Measurements from ENCODE around the gene CCN2. TPM values are rescaled to one million over a fixed set of nuclear protein-coding genes. Genes with fewer than 3 reads are reported as not detected.

Gene CCN2
- total and polyA plus RNA-seq, 4 donors: 221 to 1,507 (median 772) TPM

- intact Hi-C loops (cut with DNase I): no loop called here
- Histone ChIP-seq H3K27ac (ENCODE audit: low read depth in 1 of 2, low read length in 2 of 2) (no peak overlapping the region), H3K4me1 (ENCODE audit: control insufficient read depth in 1 of 2, insufficient read depth in 2 of 2, low read length in 2 of 2) (peaks cover 2 to 4% of the 10 kb centered on the region in 2 donors), H3K36me3 (ENCODE audit: control insufficient read depth in 1 of 2, insufficient read depth in 2 of 2, low read length in 1 of 2) (no peaks in the 10 kb centered on the region), H3K4me3 (ENCODE audit: low read length in 2 of 2) (no peak overlapping the region), H3K9me3 (ENCODE audit: control insufficient read depth, low read length) (no peaks in the 10 kb centered on the region), H3K27me3 (ENCODE audit: control insufficient read depth in 1 of 2, insufficient read depth in 2 of 2, low read length in 1 of 2) (no peaks in the 10 kb centered on the region)
- DNase-seq: no peak
- 5 to 13% methylated on average over 2 of the region's 2 CpGs for WGBS, 2 donors
- ATAC-seq (ENCODE audit: low FRiP score): no peak
These were observed 21.6 kb upstream of the CCN2 start for GRCh38 chr6:131972741-131973140.

GRCh38 chr6:131970076-131970859 is 19.1 kb upstream of the CCN2 start:
- Histone ChIP-seq H3K9me3 (ENCODE audit: control insufficient read depth, low read length) (no peaks in the 10 kb centered on the region), H3K4me3 (ENCODE audit: low read length in 2 of 2) (no peak overlapping the region), H3K4me1 (ENCODE audit: control insufficient read depth in 1 of 2, insufficient read depth in 2 of 2, low read length in 2 of 2) (no peaks in the 10 kb centered on the region), H3K27ac (ENCODE audit: low read depth in 1 of 2, low read length in 2 of 2) (no peak overlapping the region), H3K27me3 (ENCODE audit: control insufficient read depth in 1 of 2, insufficient read depth in 2 of 2, low read length in 1 of 2) (no peaks in the 10 kb centered on the region), H3K36me3 (ENCODE audit: control insufficient read depth in 1 of 2, insufficient read depth in 2 of 2, low read length in 1 of 2) (no peaks in the 10 kb centered on the region)
- WGBS, 2 donors: 92 to 95% methylated on average over 2 of the region's 2 CpGs
- ATAC-seq (ENCODE audit: low FRiP score) (no peak), DNase-seq (no peak)
- intact Hi-C loops (cut with DNase I): no loop called here

- no peaks in the 10 kb centered on the region for H3K36me3 ChIP-seq (ENCODE audit: control insufficient read depth in 1 of 2, insufficient read depth in 2 of 2, low read length in 1 of 2)
- H3K9me3 ChIP-seq (ENCODE audit: control insufficient read depth, low read length): no peaks in the 10 kb centered on the region
- H3K4me3 ChIP-seq (ENCODE audit: low read length in 2 of 2): no peak overlapping the region
- H3K4me1 ChIP-seq (ENCODE audit: control insufficient read depth in 1 of 2, insufficient read depth in 2 of 2, low read length in 2 of 2): no peaks in the 10 kb centered on the region
- ATAC-seq (ENCODE audit: low FRiP score) (no peak), DNase-seq (no peak)
- no peak overlapping the region for H3K27ac ChIP-seq (ENCODE audit: low read depth in 1 of 2, low read length in 2 of 2)
- H3K27me3 ChIP-seq (ENCODE audit: control insufficient read depth in 1 of 2, insufficient read depth in 2 of 2, low read length in 1 of 2): no peaks in the 10 kb centered on the region
- 90 to 95% methylated on average over 5 of the region's 5 CpGs for WGBS, 2 donors
- intact Hi-C loops (cut with DNase I): no loop called here
These were observed 17.5 kb upstream of the CCN2 start for GRCh38 chr6:131968656-131969055.

DNA sequence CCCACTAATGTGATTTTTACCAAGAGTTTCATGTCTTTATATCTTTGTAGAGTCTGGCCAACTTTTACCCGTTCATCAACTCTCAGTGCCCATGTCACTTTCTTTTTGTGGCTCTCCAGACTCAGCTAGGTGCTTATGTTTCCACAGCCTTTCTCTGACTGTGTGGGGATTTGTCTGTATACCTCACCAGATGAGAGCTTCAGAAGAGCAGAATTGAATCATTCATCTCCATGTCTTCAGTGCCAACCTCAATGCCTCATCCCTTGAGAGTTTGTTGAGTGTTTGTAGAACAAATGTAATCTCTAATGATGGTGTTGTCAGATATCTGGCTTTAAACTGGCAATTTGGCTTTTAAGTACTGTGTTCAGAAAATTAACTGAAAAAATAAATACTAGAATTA is 16.8 kb upstream of the CCN2 start:
- Histone ChIP-seq H3K27me3 (ENCODE audit: control insufficient read depth in 1 of 2, insufficient read depth in 2 of 2, low read length in 1 of 2) (no peaks in the 10 kb centered on the region), H3K4me1 (ENCODE audit: control insufficient read depth in 1 of 2, insufficient read depth in 2 of 2, low read length in 2 of 2) (no peaks in the 10 kb centered on the region), H3K9me3 (ENCODE audit: control insufficient read depth, low read length) (no peaks in the 10 kb centered on the region), H3K4me3 (ENCODE audit: low read length in 2 of 2) (no peak overlapping the region), H3K27ac (ENCODE audit: low read depth in 1 of 2, low read length in 2 of 2) (no peak overlapping the region), H3K36me3 (ENCODE audit: control insufficient read depth in 1 of 2, insufficient read depth in 2 of 2, low read length in 1 of 2) (no peaks in the 10 kb centered on the region)
- no peak for ATAC-seq (ENCODE audit: low FRiP score)
- WGBS, 2 donors: 39 to 66% methylated on average over 1 of the region's 1 CpG
- intact Hi-C loops (cut with DNase I): no loop called here
- no peak for DNase-seq

DNA sequence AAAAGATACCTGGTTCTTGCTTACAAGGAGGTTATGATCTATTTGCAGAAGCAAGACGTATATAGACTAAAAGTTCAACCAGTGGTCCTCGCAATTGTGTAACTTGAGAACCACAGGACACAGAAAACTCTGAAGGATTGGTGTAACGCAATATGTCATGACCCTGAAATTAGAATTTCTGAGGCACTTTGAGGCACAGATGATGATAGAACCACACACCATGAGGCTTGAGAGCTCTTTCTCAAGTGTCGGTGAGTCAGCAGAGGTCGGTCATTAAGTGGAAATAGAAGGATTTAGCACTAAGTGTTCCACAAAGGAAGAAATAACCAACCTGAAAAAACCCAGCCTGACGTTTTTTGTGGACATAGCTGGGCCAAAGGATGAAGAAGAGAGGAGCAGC is 15.3 kb upstream of the CCN2 start:
- no peaks in the 10 kb centered on the region for H3K36me3 ChIP-seq (ENCODE audit: control insufficient read depth in 1 of 2, insufficient read depth in 2 of 2, low read length in 1 of 2)
- no peaks in the 10 kb centered on the region for H3K4me1 ChIP-seq (ENCODE audit: control insufficient read depth in 1 of 2, insufficient read depth in 2 of 2, low read length in 2 of 2)
- no peak overlapping the region for H3K27ac ChIP-seq (ENCODE audit: low read depth in 1 of 2, low read length in 2 of 2)
- no peak overlapping the region for H3K4me3 ChIP-seq (ENCODE audit: low read length in 2 of 2)
- intact Hi-C loops (cut with DNase I): no loop called here
- ATAC-seq (ENCODE audit: low FRiP score) (no peak), DNase-seq (no peak)
- WGBS, 2 donors: 87 to 91% methylated on average over 6 of the region's 6 CpGs
- H3K9me3 ChIP-seq (ENCODE audit: control insufficient read depth, low read length): no peaks in the 10 kb centered on the region
- no peaks in the 10 kb centered on the region for H3K27me3 ChIP-seq (ENCODE audit: control insufficient read depth in 1 of 2, insufficient read depth in 2 of 2, low read length in 1 of 2)

GRCh38 chr6:131963063-131963462 is 11.9 kb upstream of the CCN2 start:
- no peak for DNase-seq
- no peaks in the 10 kb centered on the region for H3K9me3 ChIP-seq (ENCODE audit: control insufficient read depth, low read length)
- no peak overlapping the region for H3K27ac ChIP-seq (ENCODE audit: low read depth in 1 of 2, low read length in 2 of 2)
- no peaks in the 10 kb centered on the region for H3K4me1 ChIP-seq (ENCODE audit: control insufficient read depth in 1 of 2, insufficient read depth in 2 of 2, low read length in 2 of 2)
- intact Hi-C loops (cut with DNase I): no loop called here
- no peaks in the 10 kb centered on the region for H3K27me3 ChIP-seq (ENCODE audit: control insufficient read depth in 1 of 2, insufficient read depth in 2 of 2, low read length in 1 of 2)
- no peak for ATAC-seq (ENCODE audit: low FRiP score)
- H3K36me3 ChIP-seq (ENCODE audit: control insufficient read depth in 1 of 2, insufficient read depth in 2 of 2, low read length in 1 of 2): no peaks in the 10 kb centered on the region
- no peak overlapping the region for H3K4me3 ChIP-seq (ENCODE audit: low read length in 2 of 2)

DNA sequence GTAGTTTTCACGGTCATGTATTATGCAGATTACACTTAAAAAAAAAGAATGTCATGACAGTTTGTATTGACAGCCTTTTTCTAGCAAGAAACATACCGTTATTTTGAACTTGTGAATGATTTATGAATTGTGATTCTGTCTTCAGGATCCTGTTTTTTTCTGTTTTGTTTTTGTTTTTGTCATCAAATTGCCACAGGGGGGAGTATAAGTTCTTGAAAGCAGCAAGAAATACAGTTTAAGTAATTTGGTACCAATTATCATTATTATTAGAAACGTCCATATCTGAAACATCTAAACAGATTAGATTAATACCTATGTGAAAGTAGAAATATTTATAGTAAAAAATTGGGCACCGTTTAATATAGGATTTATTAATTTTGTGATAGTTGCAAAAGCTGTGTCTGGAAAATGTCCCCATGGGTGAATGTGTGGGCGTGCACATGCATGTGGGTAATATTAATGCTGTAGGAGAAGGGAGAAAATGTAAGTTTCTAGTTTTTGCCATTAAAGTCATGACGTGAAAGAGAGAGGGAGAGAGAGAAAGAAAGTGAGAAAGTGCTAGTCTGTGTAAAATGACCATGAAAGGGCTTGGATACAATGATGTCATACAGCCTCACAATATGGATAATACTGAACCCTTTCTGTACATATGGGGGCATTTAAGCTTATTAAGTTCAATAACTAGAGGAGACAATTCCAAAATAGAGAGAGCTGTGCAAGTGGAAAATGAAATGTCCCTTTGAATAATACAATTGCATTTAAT is 9.4 kb upstream of the CCN2 start:
- no peak for DNase-seq
- ATAC-seq (ENCODE audit: low FRiP score): no peak
- intact Hi-C loops (cut with DNase I): no loop called here
- Histone ChIP-seq H3K4me1 (ENCODE audit: control insufficient read depth in 1 of 2, insufficient read depth in 2 of 2, low read length in 2 of 2) (no peaks in the 10 kb centered on the region), H3K4me3 (ENCODE audit: low read length in 2 of 2) (no peak overlapping the region), H3K9me3 (ENCODE audit: control insufficient read depth, low read length) (no peaks in the 10 kb centered on the region), H3K27me3 (ENCODE audit: control insufficient read depth in 1 of 2, insufficient read depth in 2 of 2, low read length in 1 of 2) (no peaks in the 10 kb centered on the region), H3K36me3 (ENCODE audit: control insufficient read depth in 1 of 2, insufficient read depth in 2 of 2, low read length in 1 of 2) (no peaks in the 10 kb centered on the region), H3K27ac (ENCODE audit: low read depth in 1 of 2, low read length in 2 of 2) (no peak overlapping the region)
- WGBS, 2 donors: 26% methylated on average over 6 of the region's 6 CpGs

DNA sequence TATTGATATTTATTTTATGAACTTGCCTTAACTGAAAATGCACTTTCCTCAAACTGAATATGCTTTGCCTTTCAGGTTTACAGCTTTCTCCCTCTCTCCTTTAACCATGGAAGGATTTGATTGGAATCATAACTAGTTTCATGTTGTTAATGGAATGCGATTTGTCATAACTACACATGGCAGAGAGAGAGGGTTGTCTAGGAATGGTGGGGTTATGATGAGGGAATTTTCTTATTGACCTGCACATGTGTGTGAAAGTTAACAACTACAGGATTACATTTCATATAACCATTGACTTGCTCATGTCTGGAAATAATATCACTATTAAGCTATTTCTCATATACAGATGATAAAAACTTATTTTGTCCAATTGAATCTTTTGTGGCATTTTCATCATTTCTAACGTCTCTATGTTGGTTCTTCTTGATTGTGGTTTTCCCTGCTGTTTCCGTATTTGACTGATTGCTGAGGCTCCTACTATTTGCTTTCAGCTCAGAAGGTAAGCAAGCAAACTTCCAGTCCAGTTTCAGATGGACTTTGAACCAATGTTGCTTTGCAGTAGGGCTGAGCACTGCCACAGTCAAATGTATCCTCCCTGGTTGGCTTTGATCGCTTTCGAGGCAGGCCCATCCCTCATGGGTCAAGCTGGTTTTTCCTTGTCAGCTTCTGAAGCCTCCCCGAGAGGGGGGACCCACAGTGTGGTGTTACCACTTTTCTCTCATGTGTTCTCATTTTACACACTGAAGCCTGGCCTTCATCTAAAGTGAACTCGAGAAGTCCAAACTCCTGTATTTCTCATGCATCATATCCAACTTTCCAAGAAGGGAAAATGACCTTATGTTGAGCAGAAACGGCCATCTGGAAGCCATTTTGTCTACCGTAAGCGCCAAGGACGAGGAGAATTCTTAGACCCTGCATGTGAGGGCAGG is 7.6 kb upstream of the CCN2 start:
- ATAC-seq (ENCODE audit: low FRiP score) (no peak), DNase-seq (no peak)
- H3K27ac ChIP-seq (ENCODE audit: low read depth in 1 of 2, low read length in 2 of 2): no peak overlapping the region
- H3K36me3 ChIP-seq (ENCODE audit: control insufficient read depth in 1 of 2, insufficient read depth in 2 of 2, low read length in 1 of 2): no peaks in the 10 kb centered on the region
- intact Hi-C loops (cut with DNase I): loop anchor here in 1 of 2 donors (5.0 kb wide), 1 partner anchor 38 kb away; no protein-coding TSS in a partner anchor
- no peaks in the 10 kb centered on the region for H3K27me3 ChIP-seq (ENCODE audit: control insufficient read depth in 1 of 2, insufficient read depth in 2 of 2, low read length in 1 of 2)
- WGBS, 2 donors: 84 to 92% methylated on average over 11 of the region's 11 CpGs
- no peaks in the 10 kb centered on the region for H3K9me3 ChIP-seq (ENCODE audit: control insufficient read depth, low read length)
- peaks cover 0 to 2% of the 10 kb centered on the region in 2 donors for H3K4me1 ChIP-seq (ENCODE audit: control insufficient read depth in 1 of 2, insufficient read depth in 2 of 2, low read length in 2 of 2)
- H3K4me3 ChIP-seq (ENCODE audit: low read length in 2 of 2): no peak overlapping the region

All from aorta (tissue), 5 donors.